Ishikawa (cell line): ENCODE results near the gene SPATC1L.

Source experiments
- CEBPB ChIP-seq: IDR thresholded peaks from 2 replicates; pipeline ENCODE4 v1.6.1; 2012
- CREB1 ChIP-seq: IDR thresholded peaks from 2 replicates; pipeline ENCODE4 v1.6.1; 2012; ENCODE audit warnings: low read depth
- EGR1 ChIP-seq: IDR thresholded peaks from 2 replicates; pipeline ENCODE4 v1.6.1; 2012
- EP300 ChIP-seq: IDR thresholded peaks from 2 replicates; pipeline ENCODE4 v1.6.1; 2012; ENCODE audit warnings: borderline replicate concordance
- FOXM1 ChIP-seq: IDR thresholded peaks from 2 replicates; pipeline ENCODE4 v1.6.1; 2012; ENCODE audit warnings: low read depth, borderline replicate concordance
- MAX ChIP-seq: IDR thresholded peaks from 2 replicates; pipeline ENCODE4 v1.6.1; 2012
- NFIC ChIP-seq: IDR thresholded peaks from 2 replicates; pipeline ENCODE4 v1.6.1; 2012
- RAD21 ChIP-seq: IDR thresholded peaks from 2 replicates; pipeline ENCODE4 v1.6.1; 2012; ENCODE audit warnings: low read depth
- REST ChIP-seq: IDR thresholded peaks from 2 replicates; pipeline ENCODE4 v1.6.1; 2012; ENCODE audit warnings: low read depth, mild to moderate bottlenecking
- TAF1 ChIP-seq: IDR thresholded peaks from 2 replicates; pipeline ENCODE4 v1.6.1; 2012; ENCODE audit warnings: low read depth, mild to moderate bottlenecking
- TEAD4 ChIP-seq: IDR thresholded peaks from 2 replicates; pipeline ENCODE4 v1.6.1; 2012
- USF1 ChIP-seq: IDR thresholded peaks from 2 replicates; pipeline ENCODE4 v1.6.1; 2012
- YY1 ChIP-seq: IDR thresholded peaks from 2 replicates; pipeline ENCODE4 v1.6.1; 2012; ENCODE audit warnings: low read depth
- ZBTB7A ChIP-seq: IDR thresholded peaks from 2 replicates; pipeline ENCODE4 v1.6.1; 2012; ENCODE audit warnings: low read depth

GRCh38 chr21:46194374-46195334 is 10.4 kb upstream of the SPATC1L start:
- TF ChIP-seq REST (no peak), MAX (no peak), ZBTB7A (no peak), EP300 (no peak), EGR1 (no peak), CEBPB (no peak), FOXM1 (no peak), NFIC (no peak), RAD21 (no peak), TAF1 (no peak), YY1 (no peak), TEAD4 (no peak), USF1 (no peak), CREB1 (no peak)
